Lower leg skin (tissue), 4 donors: ENCODE results near the gene FTO. TPM values are rescaled to one million over a fixed set of nuclear protein-coding genes. Genes with fewer than 3 reads are reported as not detected.

Source experiments
- DNase-seq, 2 donors: peaks; one replicate each; pipeline ENCODE4 v3.0.0-alpha.2; 2019; ENCODE audit warnings: low spot score in 2 of 2
- H3K4me3 ChIP-seq: fragments of 200-600 bp; sonication (generic); 2 replicates; pipeline ENCODE4 v1.5.1; 2017; ENCODE audit warnings: mild to moderate bottlenecking, low read depth; ENCODE audit not compliant: poor library complexity, severe bottlenecking
- POLR2A ChIP-seq, 2 donors: fragments of 450-650 bp; IDR thresholded peaks; one replicate each; pipeline ENCODE4 v1.6.1; 2016 to 2017; ENCODE audit warnings: antibody characterized with exemption in 2 of 2, mild to moderate bottlenecking in 1 of 2, moderate library complexity in 1 of 2
- WGBS, 2 donors: methylation state at CpG; one replicate each; pipeline ENCODE4 v1.1.5; 2018; 5-methylcytosine and 5-hydroxymethylcytosine counted together
- intact Hi-C: fragments of 100-400 bp; cut with DNase I; formaldehyde crosslinking; loops from one replicate; pipeline ENCODE4 v1.15.0; 2023; ENCODE audit warnings: low total_unique reads
- total RNA-seq, 4 donors: library from RNA; depleted of rRNA; stranded (reverse); fragments of >200 nt; gene quantifications; one replicate each; pipeline ENCODE4 v1.1.0, GENCODE V29; 2016
- TF ChIP-seq, protein P1 (sequence below), 3 donors: fragments of 450-650 bp; IDR thresholded peaks; one replicate each; pipeline ENCODE4 v1.5.1; 2016; ENCODE audit warnings: antibody characterized with exemption in 3 of 3, mild to moderate bottlenecking in 3 of 3, moderate library complexity in 2 of 3

Gene FTO
- total RNA-seq, 4 donors from 2014 or later: 61.2 to 88.2 (median 64.1) TPM

GRCh38 chr16:54160939-54161897 is 457.3 kb downstream of the FTO start:
- DNase-seq: peak in 1 of 2 donors; percentile 23
- WGBS, 2 donors: 73 to 79% methylated on average over 19 of the region's 19 CpGs
- no peak overlapping the region for H3K4me3 ChIP-seq
- TF ChIP-seq, protein P1, sequence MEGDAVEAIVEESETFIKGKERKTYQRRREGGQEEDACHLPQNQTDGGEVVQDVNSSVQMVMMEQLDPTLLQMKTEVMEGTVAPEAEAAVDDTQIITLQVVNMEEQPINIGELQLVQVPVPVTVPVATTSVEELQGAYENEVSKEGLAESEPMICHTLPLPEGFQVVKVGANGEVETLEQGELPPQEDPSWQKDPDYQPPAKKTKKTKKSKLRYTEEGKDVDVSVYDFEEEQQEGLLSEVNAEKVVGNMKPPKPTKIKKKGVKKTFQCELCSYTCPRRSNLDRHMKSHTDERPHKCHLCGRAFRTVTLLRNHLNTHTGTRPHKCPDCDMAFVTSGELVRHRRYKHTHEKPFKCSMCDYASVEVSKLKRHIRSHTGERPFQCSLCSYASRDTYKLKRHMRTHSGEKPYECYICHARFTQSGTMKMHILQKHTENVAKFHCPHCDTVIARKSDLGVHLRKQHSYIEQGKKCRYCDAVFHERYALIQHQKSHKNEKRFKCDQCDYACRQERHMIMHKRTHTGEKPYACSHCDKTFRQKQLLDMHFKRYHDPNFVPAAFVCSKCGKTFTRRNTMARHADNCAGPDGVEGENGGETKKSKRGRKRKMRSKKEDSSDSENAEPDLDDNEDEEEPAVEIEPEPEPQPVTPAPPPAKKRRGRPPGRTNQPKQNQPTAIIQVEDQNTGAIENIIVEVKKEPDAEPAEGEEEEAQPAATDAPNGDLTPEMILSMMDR (IDR thresholded peaks at IDR 0.05): no peak
- TF ChIP-seq POLR2A (IDR thresholded peaks at IDR 0.05): no peak
- intact Hi-C loops: no loop called here

DNA sequence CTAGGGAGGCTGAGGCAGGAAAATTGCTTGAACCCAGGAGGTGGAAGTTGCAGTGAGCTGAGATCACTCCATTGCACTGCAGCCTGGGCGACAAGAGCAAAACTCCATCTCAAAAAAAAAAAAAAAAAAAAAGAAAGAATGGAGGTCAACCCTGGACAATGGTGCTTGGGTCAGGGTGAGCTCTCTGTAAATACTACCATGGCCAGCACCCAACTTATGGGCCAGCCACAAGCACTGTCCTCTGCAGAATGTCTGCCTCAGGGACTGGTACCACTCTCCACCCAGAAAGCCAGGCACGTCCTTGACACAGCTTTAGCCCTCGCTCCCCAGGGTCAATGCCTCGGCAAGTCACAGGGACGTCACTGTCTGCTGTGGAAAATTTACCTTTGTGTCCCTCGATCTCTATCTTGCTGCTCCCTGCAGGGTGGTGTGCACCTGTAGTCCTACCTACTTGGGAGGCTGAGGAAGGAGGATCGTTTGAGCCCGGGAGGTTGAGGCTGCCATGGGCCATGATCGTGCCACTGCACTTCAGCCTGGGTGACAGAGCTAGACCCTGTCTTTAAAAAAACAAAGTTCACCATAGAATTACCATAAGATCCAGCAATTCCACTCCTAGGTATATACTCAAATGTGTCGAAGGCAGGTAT is 459.4 kb downstream of the FTO start:
- no peak for TF ChIP-seq POLR2A (IDR thresholded peaks at IDR 0.05)
- TF ChIP-seq, protein P1 (IDR thresholded peaks at IDR 0.05): no peak
- peak in 1 of 2 donors; percentile 52 for DNase-seq
- H3K4me3 ChIP-seq: no peak overlapping the region
- intact Hi-C loops: no loop called here
- WGBS, 2 donors: 92 to 99% methylated on average over 10 of the region's 10 CpGs

DNA sequence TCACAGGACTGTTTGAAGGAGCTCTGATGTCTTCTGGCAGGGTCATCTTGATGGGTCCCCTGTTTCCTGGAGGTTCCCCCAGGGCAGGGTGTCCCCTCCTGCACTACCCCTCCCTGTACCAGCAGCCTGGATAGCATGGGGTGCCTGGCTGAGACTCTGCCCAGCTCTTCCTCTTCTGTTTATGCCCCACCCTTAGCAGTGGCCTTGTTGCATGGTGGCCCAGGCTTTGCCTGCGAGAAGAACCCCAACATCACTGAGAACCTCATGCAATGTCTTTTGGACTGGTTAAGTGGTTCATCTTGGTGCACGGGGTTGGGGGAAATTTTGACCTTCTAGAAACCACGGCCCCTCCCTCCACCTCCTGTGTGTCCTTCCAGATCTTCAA is 460.8 kb downstream of the FTO start:
- WGBS, 2 donors: 81 to 90% methylated on average over 3 of the region's 3 CpGs

DNA sequence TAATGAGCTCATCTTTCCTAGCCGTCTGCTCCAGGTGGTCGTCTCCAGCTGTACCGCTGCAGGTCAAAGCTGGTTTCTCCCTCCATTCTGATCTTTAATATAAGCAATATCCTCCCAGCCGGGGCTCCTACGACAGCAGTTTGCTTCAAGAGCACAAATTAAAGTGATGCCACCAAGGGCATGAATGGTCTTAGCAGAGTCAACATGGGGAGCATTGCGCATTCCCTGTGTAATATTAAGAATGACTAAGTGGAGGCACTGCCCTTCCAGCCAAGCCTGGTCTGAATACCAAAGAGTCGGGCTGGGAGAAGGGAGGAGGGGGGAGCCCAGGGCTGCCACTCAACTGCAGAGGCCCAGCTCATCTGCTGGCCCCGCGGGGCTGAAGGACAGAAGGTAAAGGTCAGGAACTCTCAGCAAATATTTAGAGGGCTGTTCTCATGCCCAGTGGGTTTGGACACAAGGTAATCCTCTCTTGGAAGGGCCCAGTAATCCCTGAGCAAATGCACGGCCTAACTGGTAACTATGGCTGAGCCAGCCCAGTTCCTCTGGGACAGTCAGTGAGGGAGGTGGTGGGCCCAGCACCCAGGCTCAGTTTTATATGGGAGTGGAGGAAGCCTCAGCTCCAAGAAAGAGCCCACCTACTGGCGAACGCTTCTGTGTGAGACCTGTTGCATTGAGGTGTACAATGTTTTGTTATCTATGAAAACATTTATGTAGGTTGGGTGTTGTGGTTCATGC is 461.4 kb downstream of the FTO start:
- peak in 1 of 2 donors; percentile 73 for DNase-seq
- WGBS, 2 donors: 91 to 94% methylated on average over 12 of the region's 12 CpGs
- TF ChIP-seq POLR2A (IDR thresholded peaks at IDR 0.05): no peak
- TF ChIP-seq, protein P1 (IDR thresholded peaks at IDR 0.05): no peak
- intact Hi-C loops: no loop called here
- no peak overlapping the region for H3K4me3 ChIP-seq

More for the DNA sequence above, 460.8 kb downstream of the FTO start:
- TF ChIP-seq POLR2A (IDR thresholded peaks at IDR 0.05): no peak
- TF ChIP-seq, protein P1 (IDR thresholded peaks at IDR 0.05): no peak
- intact Hi-C loops: no loop called here
- no peak overlapping the region for H3K4me3 ChIP-seq
- no peak for DNase-seq

- H3K4me3 ChIP-seq: no peak overlapping the region
- WGBS, 2 donors: 55 to 65% methylated on average over 8 of the region's 8 CpGs
- TF ChIP-seq, protein P1 (IDR thresholded peaks at IDR 0.05): no peak
- TF ChIP-seq POLR2A (IDR thresholded peaks at IDR 0.05): no peak
- intact Hi-C loops: no loop called here
- peak in 1 of 2 donors; percentile 75 for DNase-seq
These were observed 462.2 kb downstream of the FTO start for GRCh38 chr16:54165912-54166865.
